Uterus (tissue), 2 donors: ENCODE results near the gene SPDYE6.

Experiments
- CTCF ChIP-seq, 4 experiments: fragments of 200-600 bp in 2 of 4; fragments of 450-650 bp in 2 of 4; sonication (generic) in 2 of 4; IDR thresholded peaks; one replicate each; pipeline ENCODE4 v1.5.1; 2016 to 2019; ENCODE audit warnings: antibody characterized with exemption in 4 of 4, mild to moderate bottlenecking in 2 of 4, moderate library complexity in 1 of 4
- POLR2A ChIP-seq, 2 donors: fragments of 450-650 bp; IDR thresholded peaks; one replicate each; pipeline ENCODE4 v1.6.1; 2016; ENCODE audit warnings: antibody characterized with exemption in 2 of 2, mild to moderate bottlenecking in 1 of 2, moderate library complexity in 1 of 2

GRCh38 chr7:102400360-102400759 is 44.1 kb upstream of the SPDYE6 start:
- no peak for TF ChIP-seq CTCF (IDR thresholded peaks at IDR 0.05)
- TF ChIP-seq POLR2A (IDR thresholded peaks at IDR 0.05) = no peak
